ENCODE data around the gene OGFR. TPM values are rescaled to one million over a fixed set of nuclear protein-coding genes. Genes with fewer than 3 reads are reported as not detected.

OGFR gene
- total RNA-seq, 1 experiment from 2014 or later, result 73.6 TPM

GRCh38 chr20:62768234-62768546 is 36.4 kb upstream of the OGFR start:
- Histone ChIP-seq H2AFZ (ENCODE audit: low read depth, low read length, poor library complexity, severe bottlenecking) (no peak overlapping the region), H3K27me3 (ENCODE audit: insufficient read depth, low read length) (no peaks in the 10 kb centered on the region), H3K36me3 (ENCODE audit: control insufficient read depth in 1 of 2, insufficient read depth in 2 of 2, low read length in 2 of 2) (no peaks in the 10 kb centered on the region), H3K9me3 (ENCODE audit: control insufficient read depth in 1 of 2, insufficient read depth in 1 of 2, low read depth in 1 of 2, low read length in 2 of 2) (no peaks in the 10 kb centered on the region), H3K4me1 (ENCODE audit: control insufficient read depth in 1 of 2, insufficient read depth in 2 of 2, low read length in 2 of 2) (peaks cover 10 to 32% of the 10 kb centered on the region in 2 experiments; a peak in 3 of 4 replicates), H3K79me2 (ENCODE audit: insufficient read depth, low read length) (no peaks in the 10 kb centered on the region), H3K9ac (ENCODE audit: low read length) (no peak overlapping the region), H3K4me3 (replicated peaks in 1 of 2; ENCODE audit: low read depth in 1 of 2, low read length in 2 of 2) (no peak overlapping the region), H3K4me2 (ENCODE audit: low read length) (no peak overlapping the region), H3K9me2 (ENCODE audit: insufficient read depth) (no peaks in the 10 kb centered on the region), H4K20me1 (ENCODE audit: insufficient read depth) (no peaks in the 10 kb centered on the region), H3K27ac (ENCODE audit: low read depth, low read length) (no peak overlapping the region)
- RAD21 ChIA-PET (ENCODE audit: low non-redundant PET in 1 of 2, low total read pairs in 2 of 2, uncharacterized antibody in 2 of 2, unreplicated experiment in 2 of 2), result no interaction called here
- DNase-seq (ENCODE audit: low read depth, low spot score) (no peak), ATAC-seq (no peak)
- BruUV-seq (replicated peaks), result no TSS peak
- TF ChIP-seq YY1 (IDR thresholded peaks at IDR 0.05; ENCODE audit: extremely low read depth, insufficient replicate concordance, low read depth, low read length) (no peak), EZH2 (IDR thresholded peaks at IDR 0.05) (no peak), ATF3 (IDR thresholded peaks at IDR 0.05) (no peak), MAX (IDR thresholded peaks at IDR 0.05) (no peak)
- POLR2A ChIA-PET, result no interaction called here
- CTCF ChIA-PET, result no interaction called here
- intact Hi-C loops (cut with micrococcal nuclease), result no loop called here

GRCh38 chr20:62768551-62769287 is 35.9 kb upstream of the OGFR start:
- Histone ChIP-seq H3K4me1 (ENCODE audit: control insufficient read depth in 1 of 2, insufficient read depth in 2 of 2, low read length in 2 of 2) (peaks cover 10 to 32% of the 10 kb centered on the region in 2 experiments; a peak in 3 of 4 replicates), H3K9ac (ENCODE audit: low read length) (no peak overlapping the region), H3K79me2 (ENCODE audit: insufficient read depth, low read length) (no peaks in the 10 kb centered on the region), H3K9me2 (ENCODE audit: insufficient read depth) (no peaks in the 10 kb centered on the region), H4K20me1 (ENCODE audit: insufficient read depth) (no peaks in the 10 kb centered on the region), H2AFZ (ENCODE audit: low read depth, low read length, poor library complexity, severe bottlenecking) (no peak overlapping the region), H3K27ac (ENCODE audit: low read depth, low read length) (no peak overlapping the region), H3K4me2 (ENCODE audit: low read length) (no peak overlapping the region), H3K4me3 (replicated peaks in 1 of 2; ENCODE audit: low read depth in 1 of 2, low read length in 2 of 2) (no peak overlapping the region), H3K9me3 (ENCODE audit: control insufficient read depth in 1 of 2, insufficient read depth in 1 of 2, low read depth in 1 of 2, low read length in 2 of 2) (no peaks in the 10 kb centered on the region), H3K27me3 (ENCODE audit: insufficient read depth, low read length) (no peaks in the 10 kb centered on the region), H3K36me3 (ENCODE audit: control insufficient read depth in 1 of 2, insufficient read depth in 2 of 2, low read length in 2 of 2) (no peaks in the 10 kb centered on the region)
- DNase-seq (ENCODE audit: low read depth, low spot score) (no peak), ATAC-seq (no peak)
- intact Hi-C loops (cut with micrococcal nuclease), result no loop called here
- ChIA-PET CTCF (no interaction called here), POLR2A (no interaction called here), RAD21 (ENCODE audit: low non-redundant PET in 1 of 2, low total read pairs in 2 of 2, uncharacterized antibody in 2 of 2, unreplicated experiment in 2 of 2) (no interaction called here)
- TF ChIP-seq ZFX (IDR thresholded peaks at IDR 0.05) (no peak), EGR1 (IDR thresholded peaks at IDR 0.05; ENCODE audit: low read depth) (no peak), ZBTB33 (IDR thresholded peaks at IDR 0.05; ENCODE audit: extremely low read depth, insufficient replicate concordance, low read length) (no peak), YY1 (IDR thresholded peaks at IDR 0.05; ENCODE audit: extremely low read depth, insufficient replicate concordance, low read depth, low read length) (no peak), EZH2phosphoT487 (IDR thresholded peaks at IDR 0.05; ENCODE audit: borderline replicate concordance) (no peak)
- no TSS peak for BruUV-seq (replicated peaks)

Data from HCT116 (cell line).